ENCODE results near the gene GJD2. TPM values are rescaled to one million over a fixed set of nuclear protein-coding genes. Genes with fewer than 3 reads are reported as not detected.

Gene GJD2
- total RNA-seq, 6 donors from 2014 or later = not detected

DNA sequence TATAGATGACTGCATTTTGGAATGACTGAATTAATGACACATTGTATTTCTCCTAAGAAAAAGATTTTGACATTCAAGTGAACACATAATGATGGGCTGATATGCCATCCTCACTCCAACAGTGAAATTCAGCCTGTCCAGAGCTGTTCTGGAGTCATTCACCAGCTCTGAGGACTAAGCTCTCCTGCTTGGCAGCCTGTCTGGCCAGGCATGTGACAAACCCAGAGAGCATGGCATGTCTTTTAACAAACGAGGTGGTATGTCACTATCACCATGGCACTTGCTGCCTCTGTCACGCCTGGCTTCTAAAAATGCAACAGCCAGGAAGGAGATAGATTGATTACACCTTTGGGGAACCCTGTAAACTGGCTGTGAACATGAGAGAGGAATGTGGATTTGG lies 39.1 kb upstream of the GJD2 start:
- Histone ChIP-seq H3K27ac (no peak overlapping the region), H3K4me1 (peaks cover 0 to 16% (median 1%) of the 10 kb centered on the region in 4 donors), H3K36me3 (no peaks in the 10 kb centered on the region), H3K9me3 (no peaks in the 10 kb centered on the region), H3K27me3 (peaks cover 0 to 18% (median 8%) of the 10 kb centered on the region in 4 donors), H3K4me3 (no peak overlapping the region)
- no peak for DNase-seq
- ATAC-seq (ENCODE audit: low FRiP score in 2 of 2) = no peak
- 29 to 32% methylated on average over 2 of the region's 2 CpGs for WGBS, 2 donors
- TF ChIP-seq POLR2A (IDR thresholded peaks at IDR 0.05) = no peak
- TF ChIP-seq CTCF (IDR thresholded peaks at IDR 0.05) = no peak
- no peak for TF ChIP-seq EP300 (IDR thresholded peaks at IDR 0.05)
- no peak for TF ChIP-seq POLR2AphosphoS5 (IDR thresholded peaks at IDR 0.05)

DNA sequence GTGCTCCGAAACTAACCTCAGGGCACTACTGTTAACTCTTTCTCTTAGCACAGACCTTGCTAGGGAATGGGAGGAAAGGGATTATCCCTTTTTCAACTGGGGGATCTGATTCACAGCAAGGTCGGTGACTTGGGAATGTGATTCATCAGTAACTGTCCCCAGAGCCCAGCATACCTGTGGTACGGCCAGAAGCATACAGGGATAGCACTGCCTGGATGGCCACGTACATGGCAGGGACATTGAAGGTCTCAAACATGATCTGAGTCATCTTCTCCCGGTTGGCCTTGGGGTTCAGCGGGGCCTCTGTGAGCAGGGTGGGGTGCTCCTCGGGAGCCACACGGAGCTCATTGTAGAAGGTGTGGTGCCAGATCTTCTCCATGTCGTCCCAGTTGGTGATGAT lies 38.3 kb upstream of the GJD2 start:
- Histone ChIP-seq H3K36me3 (no peaks in the 10 kb centered on the region), H3K27ac (no peak overlapping the region), H3K4me1 (peaks cover 0 to 16% (median 1%) of the 10 kb centered on the region in 4 donors), H3K9me3 (no peaks in the 10 kb centered on the region), H3K4me3 (no peak overlapping the region), H3K27me3 (peaks cover 0 to 18% (median 8%) of the 10 kb centered on the region in 4 donors)
- no peak for TF ChIP-seq CTCF (IDR thresholded peaks at IDR 0.05)
- no peak for TF ChIP-seq POLR2A (IDR thresholded peaks at IDR 0.05)
- TF ChIP-seq POLR2AphosphoS5 (IDR thresholded peaks at IDR 0.05) = no peak
- no peak for TF ChIP-seq EP300 (IDR thresholded peaks at IDR 0.05)
- ATAC-seq (ENCODE audit: low FRiP score in 2 of 2) = no peak
- DNase-seq = peak in 1 of 2 donors; percentile 6
- WGBS, 2 donors = 88 to 92% methylated on average over 9 of the region's 9 CpGs

GRCh38 chr15:34791701-34792100 lies 36.9 kb upstream of the GJD2 start:
- H3K27ac ChIP-seq = no peak overlapping the region
- DNase-seq (no peak), ATAC-seq (ENCODE audit: low FRiP score in 2 of 2) (no peak)
- H3K36me3 ChIP-seq = no peaks in the 10 kb centered on the region
- no peak overlapping the region for H3K4me3 ChIP-seq
- peaks cover 0 to 18% (median 8%) of the 10 kb centered on the region in 4 donors for H3K27me3 ChIP-seq
- no peaks in the 10 kb centered on the region for H3K9me3 ChIP-seq
- TF ChIP-seq POLR2AphosphoS5 (IDR thresholded peaks at IDR 0.05) (no peak), POLR2A (IDR thresholded peaks at IDR 0.05) (no peak), EP300 (IDR thresholded peaks at IDR 0.05) (no peak)
- H3K4me1 ChIP-seq = peaks cover 0 to 16% (median 1%) of the 10 kb centered on the region in 4 donors
- WGBS, 2 donors = 65 to 69% methylated on average over 3 of the region's 3 CpGs

DNA sequence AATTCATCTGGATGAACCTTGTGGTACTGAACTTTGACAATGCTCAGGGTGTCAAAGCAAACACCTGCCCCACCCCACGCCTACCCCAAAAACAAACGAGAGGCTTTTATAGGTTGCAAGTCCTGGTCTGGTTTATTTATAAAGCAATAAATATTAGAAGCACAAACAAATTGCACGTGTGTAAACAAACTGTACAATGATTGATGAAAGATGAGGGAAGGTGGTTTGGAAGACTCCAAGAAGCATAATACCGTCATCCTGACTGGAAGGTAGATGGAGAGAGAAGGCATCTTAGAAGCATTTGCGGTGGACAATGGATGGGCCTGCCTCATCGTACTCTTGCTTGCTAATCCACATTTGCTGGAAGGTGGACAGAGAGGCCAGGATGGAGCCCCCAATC lies 35.3 kb upstream of the GJD2 start:
- Histone ChIP-seq H3K4me1 (peaks cover 0 to 9% (median 1%) of the 10 kb centered on the region in 4 donors), H3K36me3 (no peaks in the 10 kb centered on the region), H3K4me3 (no peak overlapping the region), H3K27me3 (peaks cover 0 to 9% (median 3%) of the 10 kb centered on the region in 4 donors), H3K9me3 (no peaks in the 10 kb centered on the region), H3K27ac (no peak overlapping the region)
- 71 to 72% methylated on average over 6 of the region's 6 CpGs for WGBS, 2 donors
- ATAC-seq (ENCODE audit: low FRiP score in 2 of 2) (no peak), DNase-seq (no peak)
- no peak for TF ChIP-seq CTCF (IDR thresholded peaks at IDR 0.05)
- TF ChIP-seq POLR2A (IDR thresholded peaks at IDR 0.05) = no peak
- no peak for TF ChIP-seq POLR2AphosphoS5 (IDR thresholded peaks at IDR 0.05)
- TF ChIP-seq EP300 (IDR thresholded peaks at IDR 0.05) = no peak

- H3K27me3 ChIP-seq = peaks cover 0 to 2% (median under 1%) of the 10 kb centered on the region in 4 donors
- WGBS, 2 donors = 44 to 52% methylated on average over 7 of the region's 7 CpGs
- H3K4me3 ChIP-seq = no peak overlapping the region
- ATAC-seq (ENCODE audit: low FRiP score in 2 of 2) (no peak), DNase-seq (no peak)
- peaks cover 0 to 2% (median 0%) of the 10 kb centered on the region in 4 donors for H3K4me1 ChIP-seq
- H3K9me3 ChIP-seq = no peaks in the 10 kb centered on the region
- TF ChIP-seq POLR2A (IDR thresholded peaks at IDR 0.05) (no peak), EP300 (IDR thresholded peaks at IDR 0.05) (no peak)
- no peaks in the 10 kb centered on the region for H3K36me3 ChIP-seq
- no peak overlapping the region for H3K27ac ChIP-seq
Observed at GRCh38 chr15:34789326-34789725, 34.5 kb upstream of the GJD2 start.

GRCh38 chr15:34786206-34786605 lies 31.4 kb upstream of the GJD2 start:
- WGBS, 2 donors = 58 to 76% methylated on average over 2 of the region's 2 CpGs

More at GRCh38 chr15:34786206-34786605, 31.4 kb upstream of the GJD2 start:
- TF ChIP-seq POLR2A (IDR thresholded peaks at IDR 0.05) = no peak
- no peak for TF ChIP-seq EP300 (IDR thresholded peaks at IDR 0.05)
- TF ChIP-seq POLR2AphosphoS5 (IDR thresholded peaks at IDR 0.05) = no peak
- TF ChIP-seq CTCF (IDR thresholded peaks at IDR 0.05) = no peak
- DNase-seq (no peak), ATAC-seq (ENCODE audit: low FRiP score in 2 of 2) (no peak)
- Histone ChIP-seq H3K27me3 (no peaks in the 10 kb centered on the region), H3K27ac (no peak overlapping the region), H3K36me3 (no peaks in the 10 kb centered on the region), H3K4me3 (no peak overlapping the region), H3K9me3 (no peaks in the 10 kb centered on the region), H3K4me1 (no peaks in the 10 kb centered on the region)

Data from upper lobe of left lung (tissue), 6 donors.